HG03469 (cell line): ENCODE measurements around the gene TMEM151B.
"Not testable (repeated sequence)": the region's sequence is repeated elsewhere in the genome, so short reads cannot be mapped to it uniquely, and the experiment has no call there.

Experiments
- ATAC-seq: cut with Tn5 transposase; IDR thresholded peaks from one replicate; pipeline ENCODE4 v1.9.1; 2021; ENCODE audit warnings: mild to moderate bottlenecking, moderate library complexity, moderate number of reproducible peaks; ENCODE audit not compliant: unreplicated experiment

Gene TMEM151B

GRCh38 chr6:44327760-44328159, 57.5 kb downstream of the TMEM151B start:
- no peak for ATAC-seq

DNA sequence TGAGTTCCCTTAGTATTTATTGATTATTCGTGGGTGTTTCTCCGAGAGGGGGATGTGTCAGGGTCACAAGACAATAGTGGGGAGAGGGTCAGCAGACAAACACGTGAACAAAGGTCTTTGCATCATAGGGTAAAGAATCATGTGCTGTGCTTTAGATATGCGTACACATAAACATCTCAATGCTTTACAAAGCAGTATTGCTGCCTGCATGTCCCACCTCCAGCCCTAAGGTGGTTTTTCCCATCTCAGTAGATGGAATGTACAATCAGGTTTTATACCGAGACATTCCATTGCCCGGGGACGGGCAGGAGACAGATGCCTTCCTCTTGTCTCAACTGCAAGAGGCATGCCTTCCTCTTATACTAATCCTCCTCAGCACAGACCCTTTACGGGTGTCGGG, 58.0 kb downstream of the TMEM151B start:
- not testable (repeated sequence) for ATAC-seq

DNA sequence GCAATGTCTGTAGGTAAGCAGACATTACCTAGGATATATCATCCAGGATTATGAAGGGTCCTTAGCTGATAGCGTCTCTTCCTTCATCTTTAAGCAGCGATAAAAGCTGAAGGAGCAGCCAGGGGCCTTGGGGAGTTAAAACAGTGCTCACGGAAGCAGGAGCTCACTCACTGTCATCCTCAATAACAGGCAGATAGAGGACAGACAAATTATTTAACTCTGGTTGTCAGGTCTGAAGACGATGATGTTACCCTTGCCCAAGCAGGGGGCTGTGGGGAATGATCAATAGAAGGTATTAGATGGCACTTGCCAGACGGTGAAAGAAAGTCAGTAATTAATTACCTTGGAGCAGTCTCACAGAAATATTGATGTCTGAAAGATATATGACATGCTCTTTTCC, 59.6 kb downstream of the TMEM151B start:
- ATAC-seq: no peak

- no peak for ATAC-seq
These were observed 62.3 kb downstream of the TMEM151B start for GRCh38 chr6:44332585-44332984.

DNA sequence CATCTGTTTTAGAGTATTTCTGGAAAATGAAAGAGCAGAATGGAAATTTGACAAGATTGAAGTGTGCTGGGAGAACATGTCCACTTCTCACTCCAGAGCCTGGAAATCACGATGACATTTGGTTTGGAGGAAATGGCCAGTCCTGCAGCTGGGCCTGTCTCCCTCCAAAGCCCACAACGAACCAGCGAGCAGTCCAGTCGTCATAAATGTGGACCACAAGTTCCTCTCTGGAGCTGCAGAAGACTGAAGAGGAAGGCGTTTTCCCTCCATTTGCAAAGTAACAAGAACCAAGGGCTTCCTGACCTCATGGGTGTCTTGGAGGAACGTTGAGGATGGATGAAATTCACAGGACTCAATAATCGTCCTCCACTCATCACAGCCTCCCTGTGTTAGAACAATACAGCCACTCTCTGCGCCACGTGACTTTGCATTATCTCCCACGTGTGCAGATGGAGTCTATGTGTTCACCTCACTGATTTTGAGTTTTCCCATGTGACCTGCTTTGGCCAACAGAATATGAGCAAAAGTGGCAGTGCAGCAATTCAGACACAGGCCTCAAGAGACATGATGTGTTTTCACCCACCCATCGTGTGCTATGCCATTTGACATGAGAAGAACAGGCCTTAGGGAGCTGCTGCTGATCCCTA, 63.1 kb downstream of the TMEM151B start:
- ATAC-seq: no peak

- no peak for ATAC-seq
These were observed 63.7 kb downstream of the TMEM151B start for GRCh38 chr6:44333942-44334341.

DNA sequence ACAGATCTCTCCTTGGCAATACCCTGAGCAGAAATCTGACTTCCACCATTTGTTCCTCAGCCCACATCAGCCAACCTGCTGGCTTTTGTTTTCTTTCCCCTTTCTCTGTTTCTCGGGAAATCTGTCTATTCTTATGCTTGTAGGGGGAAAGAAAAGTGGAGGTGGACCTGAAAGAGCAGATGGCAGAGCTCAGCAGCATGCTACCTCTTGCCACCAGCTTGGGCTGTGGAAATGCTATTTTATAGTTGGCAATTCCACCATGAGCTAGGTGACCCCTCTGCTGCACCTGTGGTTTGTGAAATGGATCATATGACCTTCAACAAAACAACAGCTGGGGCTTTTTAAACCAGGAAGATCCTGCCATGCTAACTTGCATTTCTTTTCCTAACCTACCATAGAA, 65.4 kb downstream of the TMEM151B start:
- ATAC-seq: no peak

- ATAC-seq: no peak
These were observed 68.2 kb downstream of the TMEM151B start for GRCh38 chr6:44338228-44339122.

DNA sequence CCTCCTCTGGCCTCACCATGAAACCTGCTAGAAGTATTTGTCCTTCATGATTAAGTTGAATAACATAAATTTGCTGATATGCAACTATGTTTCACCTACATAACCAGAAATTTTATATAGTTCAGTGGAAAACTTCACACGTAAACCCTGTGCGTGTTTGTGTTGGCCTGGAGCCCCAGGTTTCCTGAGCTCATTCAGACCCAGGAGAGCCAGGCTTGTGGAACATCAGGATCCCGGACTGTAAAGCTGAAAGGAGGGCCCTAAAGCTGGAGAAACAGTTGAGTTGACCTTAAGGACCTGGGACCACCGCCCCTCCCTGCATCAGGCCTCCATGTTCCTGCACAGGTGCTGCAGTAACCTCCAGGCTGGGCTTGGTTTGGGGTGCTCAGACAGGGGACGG, 69.1 kb downstream of the TMEM151B start:
- ATAC-seq: no peak

- no peak for ATAC-seq
These were observed 69.7 kb downstream of the TMEM151B start for GRCh38 chr6:44339763-44340625.

GRCh38 chr6:44341095-44341890, 71.0 kb downstream of the TMEM151B start:
- ATAC-seq: no peak

DNA sequence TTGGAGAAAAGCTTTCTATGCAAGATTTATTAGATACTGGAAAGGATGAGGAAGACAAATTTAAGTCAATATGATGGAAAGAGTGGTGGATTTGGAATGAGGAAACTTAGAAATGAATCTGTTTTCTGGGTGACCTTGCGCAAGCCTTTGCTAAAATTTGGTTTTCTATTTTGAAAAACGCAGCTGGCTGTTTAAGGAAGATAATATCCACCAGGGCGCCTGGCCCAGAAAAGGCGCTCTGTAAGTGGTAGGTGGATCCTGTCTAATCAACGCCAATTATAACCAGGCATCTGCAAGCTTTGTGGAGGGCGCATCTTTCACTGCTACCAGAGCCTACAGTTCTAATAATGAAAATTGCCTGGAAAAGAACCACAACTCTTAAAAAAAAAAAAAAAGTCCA, 71.8 kb downstream of the TMEM151B start:
- no peak for ATAC-seq

GRCh38 chr6:44342489-44342888, 72.2 kb downstream of the TMEM151B start, which contains the start of gene SPATS1:
Gene SPATS1 (plus strand): TSS chr6:44342650. CDS start chr6:44343096, 446 bp downstream.
- ATAC-seq: no peak

- ATAC-seq: not testable (repeated sequence)
These were observed 76.6 kb downstream of the TMEM151B start for GRCh38 chr6:44346818-44347217.

- ATAC-seq: no peak
These were observed 79.8 kb downstream of the TMEM151B start for GRCh38 chr6:44349904-44350649.

DNA sequence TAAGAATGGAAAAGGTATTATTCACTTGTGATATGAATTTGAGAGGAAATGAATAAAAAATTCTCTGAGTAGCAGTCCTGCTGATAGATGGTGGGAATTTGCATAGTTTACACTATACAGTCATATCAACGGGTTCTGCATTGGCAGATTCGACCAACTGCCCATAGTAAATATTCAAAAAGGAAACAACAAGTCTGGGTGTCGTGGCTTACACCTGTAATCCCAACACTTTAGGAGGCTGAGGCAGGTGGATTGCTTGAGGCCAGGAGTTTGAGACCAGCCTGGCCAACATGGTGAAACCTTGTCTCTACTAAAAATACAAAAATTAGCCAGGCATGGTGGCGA, 80.4 kb downstream of the TMEM151B start:
- ATAC-seq: not testable (repeated sequence)

DNA sequence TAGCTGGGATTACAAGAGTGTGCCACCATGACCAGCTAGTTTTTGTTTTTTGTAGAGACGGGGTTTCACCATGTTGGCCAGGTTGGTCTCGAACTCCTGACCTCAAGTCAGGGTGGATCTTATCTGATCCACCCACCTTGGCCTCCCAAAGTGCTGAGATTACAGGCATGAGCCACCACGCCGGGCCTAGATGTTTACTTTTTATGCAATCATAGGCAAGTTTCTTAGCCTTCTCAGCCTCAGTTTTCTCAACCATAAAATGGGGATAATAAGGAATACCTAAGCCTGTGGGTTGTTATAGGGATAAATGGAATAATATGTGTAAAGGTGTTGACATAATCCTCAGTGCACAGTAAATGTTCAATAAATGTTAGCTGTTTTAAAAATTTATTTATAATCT, 82.0 kb downstream of the TMEM151B start:
- no peak for ATAC-seq

GRCh38 chr6:44353336-44353735, 83.1 kb downstream of the TMEM151B start:
- no peak for ATAC-seq

DNA sequence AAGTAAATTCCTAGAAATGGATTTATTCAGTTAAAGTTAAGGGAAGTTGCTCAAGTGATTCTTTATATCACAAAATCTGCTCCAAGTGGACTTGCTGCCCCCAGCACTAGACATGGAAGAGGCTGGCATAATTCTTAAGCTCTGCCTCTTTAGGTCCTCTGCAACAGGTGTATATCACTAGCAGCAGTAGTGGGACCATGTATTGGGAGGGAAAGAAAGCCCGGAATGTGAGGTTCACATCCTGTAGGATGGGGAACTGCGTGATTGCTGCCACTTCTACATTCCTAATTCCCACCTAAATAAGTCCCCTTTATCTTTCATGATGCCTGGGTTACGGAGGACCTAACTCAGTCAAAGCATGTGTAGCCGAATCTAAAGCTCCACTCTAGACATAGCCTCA, 85.4 kb downstream of the TMEM151B start:
- ATAC-seq: no peak

GRCh38 chr6:44356487-44356886, 86.2 kb downstream of the TMEM151B start:
- no peak for ATAC-seq
